ENCODE results near the gene RHEB. TPM values are rescaled to one million over a fixed set of nuclear protein-coding genes. Genes with fewer than 3 reads are reported as not detected.

Gene RHEB
- total and polyA plus RNA-seq, 2 of the 4 experiments (the other 2 are of a cell fraction) = 19.7 to 67.2 TPM

DNA sequence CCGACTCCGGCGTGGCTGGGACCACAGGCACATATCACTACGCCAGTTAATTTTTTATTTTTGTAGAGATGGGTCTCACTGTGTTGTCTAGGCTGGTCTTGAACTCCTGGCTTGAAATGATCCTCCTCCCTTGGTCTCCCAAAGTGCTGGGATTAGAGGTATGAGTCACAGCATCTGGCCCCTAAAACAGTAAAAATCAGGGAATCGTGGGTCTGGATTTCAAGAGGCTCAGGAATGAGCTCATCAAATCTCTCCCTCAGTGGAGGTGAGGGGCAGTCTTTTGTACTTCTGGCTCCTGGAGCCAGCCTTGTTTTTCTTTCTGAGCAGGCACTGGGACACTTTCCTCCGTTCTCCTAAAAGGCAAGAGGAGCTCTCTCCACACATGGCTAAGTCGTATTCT is 32.1 kb upstream of the RHEB start:
- Histone ChIP-seq H3K4me2 (ENCODE audit: low read depth, low read length) (no peak overlapping the region), H2BK20ac (ENCODE audit: low read depth, low read length) (no peak overlapping the region), H2BK120ac (ENCODE audit: low read depth, low read length) (no peak overlapping the region), H3K27ac (ENCODE audit: insufficient read depth, low read length) (no peak overlapping the region), H2BK15ac (ENCODE audit: low read depth, low read length) (no peak overlapping the region), H3K4ac (ENCODE audit: low read depth, low read length) (no peak overlapping the region), H3K56ac (ENCODE audit: extremely low read depth, insufficient read depth, low read length) (no peak overlapping the region), H3K9me1 (ENCODE audit: insufficient read depth, low read length) (no peaks in the 10 kb centered on the region), H4K5ac (ENCODE audit: low read depth, low read length) (no peak overlapping the region), H3K23ac (ENCODE audit: low read depth, low read length) (no peak overlapping the region), H4K8ac (ENCODE audit: low read depth in 2 of 2, low read length in 2 of 2) (no peak overlapping the region), H3K36me3 (ENCODE audit: control insufficient read depth, insufficient read depth, low read length) (no peaks in the 10 kb centered on the region), H2AK5ac (ENCODE audit: low read depth, low read length) (peak overlapping the region; percentile 28; the same call in 1 of the 2 replicates), H3K4me3 (ENCODE audit: insufficient read depth, low read depth, low read length) (no peak overlapping the region), H3K79me1 (ENCODE audit: low read depth in 1 of 2, low read length in 2 of 2) (no peaks in the 10 kb centered on the region), H4K20me1 (ENCODE audit: insufficient read depth, low read length) (no peaks in the 10 kb centered on the region), H4K91ac (ENCODE audit: insufficient read depth, low read depth, low read length) (no peak overlapping the region), H3K18ac (ENCODE audit: low read depth, low read length) (no peak overlapping the region), H2BK5ac (ENCODE audit: low read depth, low read length, poor library complexity, severe bottlenecking) (no peak overlapping the region), H2AK9ac (replicated peaks; ENCODE audit: low read depth, low read length, poor library complexity) (no peak overlapping the region), H3K4me1 (ENCODE audit: control insufficient read depth, insufficient read depth, low read length) (peaks cover 3% of the 10 kb centered on the region; the same call in 1 of the 2 replicates), H3K27me3 (ENCODE audit: control insufficient read depth, insufficient read depth, low read length) (peaks cover 3% of the 10 kb centered on the region; the same call in 1 of the 2 replicates), H3K9me3 (ENCODE audit: control insufficient read depth, insufficient read depth, low read length) (no peaks in the 10 kb centered on the region), H3K9ac (ENCODE audit: low read depth, low read length) (no peak overlapping the region), H2AFZ (replicated peaks; ENCODE audit: low read length, poor library complexity) (no peak overlapping the region), H3K14ac (replicated peaks; ENCODE audit: low read depth, low read length) (no peak overlapping the region)
- TF ChIP-seq NFE2L2 (IDR thresholded peaks at IDR 0.05; ENCODE audit: low read depth, low read length) (no peak), MAFK (IDR thresholded peaks at IDR 0.05; ENCODE audit: low read depth, low read length) (no peak), MAZ (IDR thresholded peaks at IDR 0.05; ENCODE audit: borderline replicate concordance, low read depth, low read length) (no peak), MXI1 (IDR thresholded peaks at IDR 0.05; ENCODE audit: borderline replicate concordance, low read depth, low read length) (no peak), RFX5 (IDR thresholded peaks at IDR 0.05; ENCODE audit: low read depth, low read length) (no peak)
- TF ChIP-seq, protein P1, sequence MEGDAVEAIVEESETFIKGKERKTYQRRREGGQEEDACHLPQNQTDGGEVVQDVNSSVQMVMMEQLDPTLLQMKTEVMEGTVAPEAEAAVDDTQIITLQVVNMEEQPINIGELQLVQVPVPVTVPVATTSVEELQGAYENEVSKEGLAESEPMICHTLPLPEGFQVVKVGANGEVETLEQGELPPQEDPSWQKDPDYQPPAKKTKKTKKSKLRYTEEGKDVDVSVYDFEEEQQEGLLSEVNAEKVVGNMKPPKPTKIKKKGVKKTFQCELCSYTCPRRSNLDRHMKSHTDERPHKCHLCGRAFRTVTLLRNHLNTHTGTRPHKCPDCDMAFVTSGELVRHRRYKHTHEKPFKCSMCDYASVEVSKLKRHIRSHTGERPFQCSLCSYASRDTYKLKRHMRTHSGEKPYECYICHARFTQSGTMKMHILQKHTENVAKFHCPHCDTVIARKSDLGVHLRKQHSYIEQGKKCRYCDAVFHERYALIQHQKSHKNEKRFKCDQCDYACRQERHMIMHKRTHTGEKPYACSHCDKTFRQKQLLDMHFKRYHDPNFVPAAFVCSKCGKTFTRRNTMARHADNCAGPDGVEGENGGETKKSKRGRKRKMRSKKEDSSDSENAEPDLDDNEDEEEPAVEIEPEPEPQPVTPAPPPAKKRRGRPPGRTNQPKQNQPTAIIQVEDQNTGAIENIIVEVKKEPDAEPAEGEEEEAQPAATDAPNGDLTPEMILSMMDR (conservative IDR thresholded peaks at IDR 0.05; ENCODE audit: low read depth, low read length) = no peak
- TF ChIP-seq, protein P2, sequence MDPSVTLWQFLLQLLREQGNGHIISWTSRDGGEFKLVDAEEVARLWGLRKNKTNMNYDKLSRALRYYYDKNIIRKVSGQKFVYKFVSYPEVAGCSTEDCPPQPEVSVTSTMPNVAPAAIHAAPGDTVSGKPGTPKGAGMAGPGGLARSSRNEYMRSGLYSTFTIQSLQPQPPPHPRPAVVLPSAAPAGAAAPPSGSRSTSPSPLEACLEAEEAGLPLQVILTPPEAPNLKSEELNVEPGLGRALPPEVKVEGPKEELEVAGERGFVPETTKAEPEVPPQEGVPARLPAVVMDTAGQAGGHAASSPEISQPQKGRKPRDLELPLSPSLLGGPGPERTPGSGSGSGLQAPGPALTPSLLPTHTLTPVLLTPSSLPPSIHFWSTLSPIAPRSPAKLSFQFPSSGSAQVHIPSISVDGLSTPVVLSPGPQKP (IDR thresholded peaks at IDR 0.05; ENCODE audit: borderline replicate concordance, low read depth, low read length) = no peak
- POLR2A ChIA-PET (ENCODE audit: unreplicated experiment) = no interaction called here
- no peak; the same call in 1 of the 2 replicates for ATAC-seq (ENCODE audit: low read depth)
- DNase-seq = peak; percentile 30
- WGBS, 2 experiments (ENCODE audit: extremely low coverage in 2 of 2, insufficient read length in 1 of 2) = 70% methylated on average over 2 of the region's 7 CpGs; no CpG with 5 or more reads in 1 of the 2 experiments
- CTCF ChIA-PET = interaction anchor here (0.5 kb wide), 1 partner anchor 41 kb away, joined by 4 read pairs; no protein-coding TSS in a partner anchor
- in situ Hi-C loops (cut with MboI; ENCODE audit: low sequenced_read_pairs) (no loop called here), intact Hi-C loops (cut with micrococcal nuclease) (loop anchor here (10.0 kb wide), 1 partner anchor 67 kb away; no protein-coding TSS in a partner anchor), dilution Hi-C loops (cut with HindIII; ENCODE audit: low sequenced_read_pairs, unreplicated experiment) (no loop called here)
- no TSS peak for BruUV-seq (replicated peaks)
